Measurements from ENCODE around the gene ZNF611. TPM values are rescaled to one million over a fixed set of nuclear protein-coding genes. Genes with fewer than 3 reads are reported as not detected.

The ZNF611 gene
- total RNA-seq, 1 experiment from 2014 or later, result 22.4 TPM

DNA sequence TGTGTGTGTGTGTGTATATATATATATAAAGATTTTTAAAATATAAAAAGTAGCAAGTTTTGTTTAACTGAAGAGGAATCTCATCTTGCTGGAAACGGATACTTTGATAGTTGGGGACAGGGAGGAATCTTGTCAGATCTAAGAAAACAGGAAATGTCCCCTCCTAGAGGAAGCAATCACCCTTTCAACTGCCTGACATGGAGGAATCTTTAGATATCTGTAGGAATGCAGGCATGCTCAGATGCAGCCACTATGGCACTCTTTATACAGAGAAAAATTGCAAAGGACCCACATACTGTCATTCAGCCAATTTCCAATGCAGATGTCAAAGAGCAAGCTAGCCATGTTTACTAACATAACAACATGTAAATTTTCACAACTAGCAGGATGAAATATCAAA is 38.8 kb downstream of the ZNF611 start:
- ATAC-seq (peak; percentile 28; the same call in 1 of the 2 replicates), DNase-seq (ENCODE audit: low spot score) (no peak)
- Mint-ChIP-seq H3K27ac (no peak overlapping the region), H3K4me3 (no peak overlapping the region), H3K4me1 (peaks cover 15% of the 10 kb centered on the region), H3K27me3 (ENCODE audit: low read depth) (peaks cover 16% of the 10 kb centered on the region; the same call in 1 of the 2 replicates), H3K9me3 (peaks cover 7% of the 10 kb centered on the region; the same call in 1 of the 2 replicates), H3K36me3 (peaks cover 6% of the 10 kb centered on the region; the same call in 1 of the 2 replicates)
- TF ChIP-seq ZNF396 (CRISPR knock-in tag; IDR thresholded peaks at IDR 0.05; ENCODE audit: borderline replicate concordance) (no peak), IRF2 (CRISPR knock-in tag; IDR thresholded peaks at IDR 0.05; ENCODE audit: borderline replicate concordance, low read depth) (no peak), NFATC4 (CRISPR knock-in tag; IDR thresholded peaks at IDR 0.05) (no peak), CBFB (CRISPR knock-in tag; IDR thresholded peaks at IDR 0.05; ENCODE audit: low read depth) (no peak), FOXK1 (CRISPR knock-in tag; IDR thresholded peaks at IDR 0.05) (no peak), TP53 (CRISPR knock-in tag; IDR thresholded peaks at IDR 0.05) (no peak), JAZF1 (CRISPR knock-in tag; IDR thresholded peaks at IDR 0.05) (no peak), ZNF423 (CRISPR knock-in tag; IDR thresholded peaks at IDR 0.05) (no peak)
- TF ChIP-seq, protein P1, sequence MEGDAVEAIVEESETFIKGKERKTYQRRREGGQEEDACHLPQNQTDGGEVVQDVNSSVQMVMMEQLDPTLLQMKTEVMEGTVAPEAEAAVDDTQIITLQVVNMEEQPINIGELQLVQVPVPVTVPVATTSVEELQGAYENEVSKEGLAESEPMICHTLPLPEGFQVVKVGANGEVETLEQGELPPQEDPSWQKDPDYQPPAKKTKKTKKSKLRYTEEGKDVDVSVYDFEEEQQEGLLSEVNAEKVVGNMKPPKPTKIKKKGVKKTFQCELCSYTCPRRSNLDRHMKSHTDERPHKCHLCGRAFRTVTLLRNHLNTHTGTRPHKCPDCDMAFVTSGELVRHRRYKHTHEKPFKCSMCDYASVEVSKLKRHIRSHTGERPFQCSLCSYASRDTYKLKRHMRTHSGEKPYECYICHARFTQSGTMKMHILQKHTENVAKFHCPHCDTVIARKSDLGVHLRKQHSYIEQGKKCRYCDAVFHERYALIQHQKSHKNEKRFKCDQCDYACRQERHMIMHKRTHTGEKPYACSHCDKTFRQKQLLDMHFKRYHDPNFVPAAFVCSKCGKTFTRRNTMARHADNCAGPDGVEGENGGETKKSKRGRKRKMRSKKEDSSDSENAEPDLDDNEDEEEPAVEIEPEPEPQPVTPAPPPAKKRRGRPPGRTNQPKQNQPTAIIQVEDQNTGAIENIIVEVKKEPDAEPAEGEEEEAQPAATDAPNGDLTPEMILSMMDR (IDR thresholded peaks at IDR 0.05), result no peak
- TF ChIP-seq, protein P2, sequence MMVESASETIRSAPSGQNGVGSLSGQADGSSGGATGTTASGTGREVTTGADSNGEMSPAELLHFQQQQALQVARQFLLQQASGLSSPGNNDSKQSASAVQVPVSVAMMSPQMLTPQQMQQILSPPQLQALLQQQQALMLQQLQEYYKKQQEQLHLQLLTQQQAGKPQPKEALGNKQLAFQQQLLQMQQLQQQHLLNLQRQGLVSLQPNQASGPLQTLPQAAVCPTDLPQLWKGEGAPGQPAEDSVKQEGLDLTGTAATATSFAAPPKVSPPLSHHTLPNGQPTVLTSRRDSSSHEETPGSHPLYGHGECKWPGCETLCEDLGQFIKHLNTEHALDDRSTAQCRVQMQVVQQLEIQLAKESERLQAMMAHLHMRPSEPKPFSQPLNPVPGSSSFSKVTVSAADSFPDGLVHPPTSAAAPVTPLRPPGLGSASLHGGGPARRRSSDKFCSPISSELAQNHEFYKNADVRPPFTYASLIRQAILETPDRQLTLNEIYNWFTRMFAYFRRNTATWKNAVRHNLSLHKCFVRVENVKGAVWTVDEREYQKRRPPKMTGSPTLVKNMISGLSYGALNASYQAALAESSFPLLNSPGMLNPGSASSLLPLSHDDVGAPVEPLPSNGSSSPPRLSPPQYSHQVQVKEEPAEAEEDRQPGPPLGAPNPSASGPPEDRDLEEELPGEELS (CRISPR knock-in tag; IDR thresholded peaks at IDR 0.05), result no peak
- TF ChIP-seq, protein P3, sequence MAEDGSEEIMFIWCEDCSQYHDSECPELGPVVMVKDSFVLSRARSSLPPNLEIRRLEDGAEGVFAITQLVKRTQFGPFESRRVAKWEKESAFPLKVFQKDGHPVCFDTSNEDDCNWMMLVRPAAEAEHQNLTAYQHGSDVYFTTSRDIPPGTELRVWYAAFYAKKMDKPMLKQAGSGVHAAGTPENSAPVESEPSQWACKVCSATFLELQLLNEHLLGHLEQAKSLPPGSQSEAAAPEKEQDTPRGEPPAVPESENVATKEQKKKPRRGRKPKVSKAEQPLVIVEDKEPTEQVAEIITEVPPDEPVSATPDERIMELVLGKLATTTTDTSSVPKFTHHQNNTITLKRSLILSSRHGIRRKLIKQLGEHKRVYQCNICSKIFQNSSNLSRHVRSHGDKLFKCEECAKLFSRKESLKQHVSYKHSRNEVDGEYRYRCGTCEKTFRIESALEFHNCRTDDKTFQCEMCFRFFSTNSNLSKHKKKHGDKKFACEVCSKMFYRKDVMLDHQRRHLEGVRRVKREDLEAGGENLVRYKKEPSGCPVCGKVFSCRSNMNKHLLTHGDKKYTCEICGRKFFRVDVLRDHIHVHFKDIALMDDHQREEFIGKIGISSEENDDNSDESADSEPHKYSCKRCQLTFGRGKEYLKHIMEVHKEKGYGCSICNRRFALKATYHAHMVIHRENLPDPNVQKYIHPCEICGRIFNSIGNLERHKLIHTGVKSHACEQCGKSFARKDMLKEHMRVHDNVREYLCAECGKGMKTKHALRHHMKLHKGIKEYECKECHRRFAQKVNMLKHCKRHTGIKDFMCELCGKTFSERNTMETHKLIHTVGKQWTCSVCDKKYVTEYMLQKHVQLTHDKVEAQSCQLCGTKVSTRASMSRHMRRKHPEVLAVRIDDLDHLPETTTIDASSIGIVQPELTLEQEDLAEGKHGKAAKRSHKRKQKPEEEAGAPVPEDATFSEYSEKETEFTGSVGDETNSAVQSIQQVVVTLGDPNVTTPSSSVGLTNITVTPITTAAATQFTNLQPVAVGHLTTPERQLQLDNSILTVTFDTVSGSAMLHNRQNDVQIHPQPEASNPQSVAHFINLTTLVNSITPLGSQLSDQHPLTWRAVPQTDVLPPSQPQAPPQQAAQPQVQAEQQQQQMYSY (CRISPR knock-in tag; IDR thresholded peaks at IDR 0.05), result no peak
- TF ChIP-seq, protein P4, sequence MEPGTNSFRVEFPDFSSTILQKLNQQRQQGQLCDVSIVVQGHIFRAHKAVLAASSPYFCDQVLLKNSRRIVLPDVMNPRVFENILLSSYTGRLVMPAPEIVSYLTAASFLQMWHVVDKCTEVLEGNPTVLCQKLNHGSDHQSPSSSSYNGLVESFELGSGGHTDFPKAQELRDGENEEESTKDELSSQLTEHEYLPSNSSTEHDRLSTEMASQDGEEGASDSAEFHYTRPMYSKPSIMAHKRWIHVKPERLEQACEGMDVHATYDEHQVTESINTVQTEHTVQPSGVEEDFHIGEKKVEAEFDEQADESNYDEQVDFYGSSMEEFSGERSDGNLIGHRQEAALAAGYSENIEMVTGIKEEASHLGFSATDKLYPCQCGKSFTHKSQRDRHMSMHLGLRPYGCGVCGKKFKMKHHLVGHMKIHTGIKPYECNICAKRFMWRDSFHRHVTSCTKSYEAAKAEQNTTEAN (CRISPR knock-in tag; IDR thresholded peaks at IDR 0.05), result no peak
- TF ChIP-seq, protein P5, sequence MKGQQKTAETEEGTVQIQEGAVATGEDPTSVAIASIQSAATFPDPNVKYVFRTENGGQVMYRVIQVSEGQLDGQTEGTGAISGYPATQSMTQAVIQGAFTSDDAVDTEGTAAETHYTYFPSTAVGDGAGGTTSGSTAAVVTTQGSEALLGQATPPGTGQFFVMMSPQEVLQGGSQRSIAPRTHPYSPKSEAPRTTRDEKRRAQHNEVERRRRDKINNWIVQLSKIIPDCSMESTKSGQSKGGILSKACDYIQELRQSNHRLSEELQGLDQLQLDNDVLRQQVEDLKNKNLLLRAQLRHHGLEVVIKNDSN (CRISPR knock-in tag; IDR thresholded peaks at IDR 0.05), result no peak
- TF ChIP-seq, protein P6, sequence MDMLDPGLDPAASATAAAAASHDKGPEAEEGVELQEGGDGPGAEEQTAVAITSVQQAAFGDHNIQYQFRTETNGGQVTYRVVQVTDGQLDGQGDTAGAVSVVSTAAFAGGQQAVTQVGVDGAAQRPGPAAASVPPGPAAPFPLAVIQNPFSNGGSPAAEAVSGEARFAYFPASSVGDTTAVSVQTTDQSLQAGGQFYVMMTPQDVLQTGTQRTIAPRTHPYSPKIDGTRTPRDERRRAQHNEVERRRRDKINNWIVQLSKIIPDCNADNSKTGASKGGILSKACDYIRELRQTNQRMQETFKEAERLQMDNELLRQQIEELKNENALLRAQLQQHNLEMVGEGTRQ (CRISPR knock-in tag; IDR thresholded peaks at IDR 0.05), result no peak
- TF ChIP-seq, protein P7, sequence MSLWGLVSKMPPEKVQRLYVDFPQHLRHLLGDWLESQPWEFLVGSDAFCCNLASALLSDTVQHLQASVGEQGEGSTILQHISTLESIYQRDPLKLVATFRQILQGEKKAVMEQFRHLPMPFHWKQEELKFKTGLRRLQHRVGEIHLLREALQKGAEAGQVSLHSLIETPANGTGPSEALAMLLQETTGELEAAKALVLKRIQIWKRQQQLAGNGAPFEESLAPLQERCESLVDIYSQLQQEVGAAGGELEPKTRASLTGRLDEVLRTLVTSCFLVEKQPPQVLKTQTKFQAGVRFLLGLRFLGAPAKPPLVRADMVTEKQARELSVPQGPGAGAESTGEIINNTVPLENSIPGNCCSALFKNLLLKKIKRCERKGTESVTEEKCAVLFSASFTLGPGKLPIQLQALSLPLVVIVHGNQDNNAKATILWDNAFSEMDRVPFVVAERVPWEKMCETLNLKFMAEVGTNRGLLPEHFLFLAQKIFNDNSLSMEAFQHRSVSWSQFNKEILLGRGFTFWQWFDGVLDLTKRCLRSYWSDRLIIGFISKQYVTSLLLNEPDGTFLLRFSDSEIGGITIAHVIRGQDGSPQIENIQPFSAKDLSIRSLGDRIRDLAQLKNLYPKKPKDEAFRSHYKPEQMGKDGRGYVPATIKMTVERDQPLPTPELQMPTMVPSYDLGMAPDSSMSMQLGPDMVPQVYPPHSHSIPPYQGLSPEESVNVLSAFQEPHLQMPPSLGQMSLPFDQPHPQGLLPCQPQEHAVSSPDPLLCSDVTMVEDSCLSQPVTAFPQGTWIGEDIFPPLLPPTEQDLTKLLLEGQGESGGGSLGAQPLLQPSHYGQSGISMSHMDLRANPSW (CRISPR knock-in tag; conservative IDR thresholded peaks at IDR 0.05; ENCODE audit: low read depth), result no peak
- ChIA-PET POLR2A (no interaction called here), CTCF (no interaction called here)

Data from WTC11 (cell line).